HepG2 (cell line): ENCODE data around the gene FOXA3. TPM values are rescaled to one million over a fixed set of nuclear protein-coding genes. Genes with fewer than 3 reads are reported as not detected.

ENCODE experiments used
- ARNTL ChIP-seq: sonication (generic); formaldehyde crosslinking; IDR thresholded peaks from 2 replicates; pipeline ENCODE4 v1.4.0; 2020; ENCODE audit warnings: mild to moderate bottlenecking, missing genetic modification reagents
- ASH2L ChIP-seq: fragments of 300-600, 200-600 bp; sonication (generic); IDR thresholded peaks from 2 replicates; pipeline ENCODE4 v1.7.0; 2017; ENCODE audit warnings: low read depth, mild to moderate bottlenecking, moderate library complexity, mixed read lengths, low read length; ENCODE audit not compliant: insufficient read length
- BCL3 ChIP-seq: sonication (generic); formaldehyde crosslinking; IDR thresholded peaks from 2 replicates; pipeline ENCODE4 v1.5.1; 2020; ENCODE audit warnings: mild to moderate bottlenecking, missing genetic modification reagents, moderate library complexity
- BHLHE40 ChIP-seq: IDR thresholded peaks from 2 replicates; pipeline ENCODE4 v1.6.1; 2011; ENCODE audit warnings: low read length, improper control_type of control experiment
- CENPBD1 ChIP-seq: sonication (generic); formaldehyde crosslinking; IDR thresholded peaks from 2 replicates; pipeline ENCODE4 v1.8.0; 2022; ENCODE audit warnings: missing genetic modification reagents, low read depth, mild to moderate bottlenecking, borderline replicate concordance
- FOXK1 ChIP-seq: sonication (generic); formaldehyde crosslinking; IDR thresholded peaks from 2 replicates; pipeline ENCODE4 v1.4.0; 2020; ENCODE audit warnings: low read depth, missing genetic modification reagents, borderline replicate concordance
- GLI4 ChIP-seq: sonication (generic); formaldehyde crosslinking; IDR thresholded peaks from 2 replicates; pipeline ENCODE4 v1.5.1; 2020; ENCODE audit warnings: missing genetic modification reagents, mild to moderate bottlenecking, moderate library complexity, borderline replicate concordance
- HNF4G ChIP-seq, 2 experiments: sonication (generic) in 1 of 2; formaldehyde crosslinking in 1 of 2; IDR thresholded peaks; 2 replicates each; pipeline versions ENCODE4 v1.4.0 to v1.6.1; 2011 to 2020; ENCODE audit warnings: borderline replicate concordance in 2 of 2, low read depth in 2 of 2, mild to moderate bottlenecking in 2 of 2, low read length in 1 of 2, missing genetic modification reagents in 1 of 2, moderate library complexity in 1 of 2
- HNRNPUL1 ChIP-seq: fragments of 200-400 bp; formaldehyde crosslinking; IDR thresholded peaks from 2 replicates; pipeline ENCODE4 v1.6.1; 2017; ENCODE audit warnings: low read depth, mild to moderate bottlenecking, low read length, moderate library complexity
- RFX5 ChIP-seq: IDR thresholded peaks from 2 replicates; pipeline ENCODE4 v1.6.1; 2011; ENCODE audit warnings: low read depth, low read length, improper control_type of control experiment
- TRIM22 ChIP-seq: fragments of 450-650 bp; IDR thresholded peaks from 2 replicates; pipeline ENCODE4 v1.6.1; 2017
- ZBTB21 ChIP-seq: sonication (generic); formaldehyde crosslinking; IDR thresholded peaks from 2 replicates; pipeline ENCODE4 v1.4.0; 2020; ENCODE audit warnings: missing genetic modification reagents
- ZBTB33 ChIP-seq: sonication (generic); formaldehyde crosslinking; IDR thresholded peaks from 2 replicates; pipeline ENCODE4 v1.4.0; 2020; ENCODE audit warnings: missing genetic modification reagents
- ZBTB8A ChIP-seq: sonication (generic); formaldehyde crosslinking; IDR thresholded peaks from 2 replicates; pipeline ENCODE4 v1.4.0; 2020; ENCODE audit warnings: mild to moderate bottlenecking, low read depth, missing genetic modification reagents, borderline replicate concordance
- ZNF263 ChIP-seq: sonication (generic); formaldehyde crosslinking; IDR thresholded peaks from 2 replicates; pipeline ENCODE4 v1.4.0; 2020; ENCODE audit warnings: missing genetic modification reagents
- ZNF282 ChIP-seq: fragments of 450-650 bp; IDR thresholded peaks from 2 replicates; pipeline ENCODE4 v1.6.1; 2018; ENCODE audit not compliant: partially characterized antibody
- ZNF3 ChIP-seq: IDR thresholded peaks from 2 replicates; pipeline ENCODE4 v1.7.0; 2017; ENCODE audit warnings: inconsistent platforms
- ZNF382 ChIP-seq: sonication (generic); formaldehyde crosslinking; IDR thresholded peaks from 2 replicates; pipeline ENCODE4 v1.5.0; 2020; ENCODE audit warnings: missing genetic modification reagents, mild to moderate bottlenecking, borderline replicate concordance
- ZNF446 ChIP-seq: sonication (generic); formaldehyde crosslinking; IDR thresholded peaks from 2 replicates; pipeline ENCODE4 v1.5.0; 2020; ENCODE audit warnings: mild to moderate bottlenecking, missing genetic modification reagents
- ZNF639 ChIP-seq: conservative IDR thresholded peaks from 2 replicates; pipeline ENCODE4 v1.6.1; 2018; ENCODE audit warnings: missing genetic modification reagents
- ZNF749 ChIP-seq: sonication (generic); formaldehyde crosslinking; IDR thresholded peaks from 2 replicates; pipeline ENCODE4 v1.8.0; 2022; ENCODE audit warnings: mild to moderate bottlenecking, missing genetic modification reagents, moderate library complexity, borderline replicate concordance
- polyA plus RNA-seq, 8 experiments: library from polyadenylated mRNA; depleted of rRNA in 3 of 8; stranded (reverse) in 7 of 8; unstranded in 1 of 8; fragments of >200 nt; fragmentation: Illumina TruSeq in 4 of 8; extraction: Trizol in 4 of 8; gene quantifications; 2 replicates each; pipeline versions ENCODE4 v1.2.1 to v1.2.3, GENCODE V29; 2011 to 2016; ENCODE audit warnings: low read depth in 4 of 8, missing spikeins in 1 of 8, mixed read lengths in 1 of 8; ENCODE audit not compliant: insufficient read depth in 1 of 8
- total RNA-seq, 5 experiments: library from RNA; depleted of rRNA; stranded (reverse); fragments of >200 nt; fragmentation: Illumina TruSeq; extraction: Trizol; gene quantifications; 2 replicates each; pipeline ENCODE4 v1.2.3, GENCODE V29; 2016; ENCODE audit warnings: low read depth in 1 of 5

FOXA3 gene
- total and polyA plus RNA-seq, 2 of the 13 experiments (the other 11 are each of a cell fraction or from before 2014, with no cell fraction given): 29.8 to 47.6 TPM

- no peak for TF ChIP-seq CENPBD1 (CRISPR knock-in tag)
- TF ChIP-seq BCL3 (CRISPR knock-in tag): no peak
- TF ChIP-seq ASH2L: peak; percentile 43
- no peak for TF ChIP-seq ZNF749 (CRISPR knock-in tag)
- TF ChIP-seq ZBTB8A (CRISPR knock-in tag): no peak
- no peak for TF ChIP-seq RFX5
- TF ChIP-seq TRIM22: no peak
- peak; percentile 54; the same call in 1 of the 2 replicates for TF ChIP-seq BHLHE40
- 0 out of 2 replicates have a peak, but pooled peaks have one; percentile 41 for TF ChIP-seq ZBTB33 (CRISPR knock-in tag)
- 0 out of 2 replicates have a peak, but pooled peaks have one; percentile 62 for TF ChIP-seq ZNF446 (CRISPR knock-in tag)
- TF ChIP-seq ZNF282: no peak
- no peak for TF ChIP-seq ZNF263 (CRISPR knock-in tag)
- no peak for TF ChIP-seq ZBTB21 (CRISPR knock-in tag)
- peak; percentile 72 for TF ChIP-seq ARNTL (CRISPR knock-in tag)
- TF ChIP-seq HNRNPUL1: no peak
- 0 out of 2 replicates have a peak, but pooled peaks have one; percentile 57 for TF ChIP-seq ZNF3
- no peak for TF ChIP-seq GLI4 (CRISPR knock-in tag)
- 0 out of 2 replicates have a peak, but pooled peaks have one; percentile 45 for TF ChIP-seq FOXK1 (CRISPR knock-in tag)
- TF ChIP-seq ZNF639 (CRISPR knock-in tag): 0 out of 2 replicates have a peak, but pooled peaks have one; percentile 52
- no peak for TF ChIP-seq ZNF382
- TF ChIP-seq HNF4G (IDR thresholded peaks at IDR 0.05; ENCODE audit: borderline replicate concordance, low read depth, low read length): 0 out of 2 replicates have a peak, but pooled peaks have one; percentile 23
- no peak for TF ChIP-seq HNF4G (CRISPR knock-in tag; IDR thresholded peaks at IDR 0.05; ENCODE audit: borderline replicate concordance, low read depth)
Measured at GRCh38 chr19:45863840-45864628, at the start of gene FOXA3 (continued).
